Epidermal melanocyte (primary cell): ENCODE data around the gene LHX4.
"Not testable (repeated sequence)": the region's sequence is repeated elsewhere in the genome, so short reads cannot be mapped to it uniquely, and the experiment has no call there.

ENCODE experiments used
- DNase-seq: peaks from one replicate; pipeline ENCODE4 v3.0.0; 2011; ENCODE audit warnings: low spot score; ENCODE audit not compliant: insufficient read length

LHX4 gene

GRCh38 chr1:180197231-180197630 lies 32.8 kb upstream of the LHX4 start:
- DNase-seq = no peak

GRCh38 chr1:180198196-180198595 lies 31.9 kb upstream of the LHX4 start:
- DNase-seq = no peak

- no peak for DNase-seq
Observed at GRCh38 chr1:180198611-180199010, 31.5 kb upstream of the LHX4 start.

GRCh38 chr1:180199018-180199417 lies 31.0 kb upstream of the LHX4 start:
- DNase-seq = no peak

- no peak for DNase-seq
Observed at GRCh38 chr1:180201451-180202200, 28.4 kb upstream of the LHX4 start.

GRCh38 chr1:180202588-180202987 lies 27.5 kb upstream of the LHX4 start:
- not testable (repeated sequence) for DNase-seq

- no peak for DNase-seq
Observed at GRCh38 chr1:180204231-180204630, 25.8 kb upstream of the LHX4 start.

GRCh38 chr1:180206581-180206980 lies 23.5 kb upstream of the LHX4 start:
- DNase-seq = no peak

- DNase-seq = no peak
Observed at GRCh38 chr1:180208264-180208663, 21.8 kb upstream of the LHX4 start.

GRCh38 chr1:180210008-180210620 lies 19.9 kb upstream of the LHX4 start:
- no peak for DNase-seq

- no peak for DNase-seq
Observed at GRCh38 chr1:180211156-180211859, 18.8 kb upstream of the LHX4 start.

GRCh38 chr1:180211860-180212229 lies 18.2 kb upstream of the LHX4 start:
- DNase-seq = no peak

GRCh38 chr1:180213401-180214170 lies 16.5 kb upstream of the LHX4 start:
- DNase-seq = no peak

GRCh38 chr1:180215856-180216625 lies 14.0 kb upstream of the LHX4 start:
- no peak for DNase-seq

GRCh38 chr1:180217006-180217405 lies 13.1 kb upstream of the LHX4 start:
- DNase-seq = no peak

GRCh38 chr1:180218806-180219765 lies 11.0 kb upstream of the LHX4 start:
- no peak for DNase-seq

- no peak for DNase-seq
Observed at GRCh38 chr1:180219776-180220175, 10.3 kb upstream of the LHX4 start.

GRCh38 chr1:180221462-180221861 lies 8.6 kb upstream of the LHX4 start:
- no peak for DNase-seq

- no peak for DNase-seq
Observed at GRCh38 chr1:180224902-180225301, 5.2 kb upstream of the LHX4 start.

- DNase-seq = no peak
Observed at GRCh38 chr1:180225403-180225802, 4.7 kb upstream of the LHX4 start.
